ENCODE results near the gene RDH12. TPM values are rescaled to one million over a fixed set of nuclear protein-coding genes. Genes with fewer than 3 reads are reported as not detected.

Gene RDH12
- total RNA-seq, 1 donor from 2014 or later = 1.3 TPM

- Histone ChIP-seq H3K27me3 (peaks cover 7% of the 10 kb centered on the region), H3K27ac (peak overlapping the region; percentile 63), H4K20me1 (ENCODE audit: low read depth) (peaks cover 46% of the 10 kb centered on the region), H2AFZ (replicated peaks) (peak overlapping the region; percentile 81), H3K9ac (peak overlapping the region; percentile 66), H3K9me3 (ENCODE audit: low read depth) (no peaks in the 10 kb centered on the region), H3K4me1 (peaks cover 17% of the 10 kb centered on the region), H3K79me2 (ENCODE audit: low read depth) (peaks cover 55% of the 10 kb centered on the region), H3K4me2 (peak overlapping the region; percentile 89), H3K4me3 (peak overlapping the region; percentile 95), H3F3A (ENCODE audit: low read depth) (no peaks in the 10 kb centered on the region), H3K36me3 (no peaks in the 10 kb centered on the region)
- Mint-ChIP-seq H3K9me3 (no peaks in the 10 kb centered on the region), H3K27ac (peak overlapping the region; percentile 33), H3K4me1 (peaks cover 12% of the 10 kb centered on the region), H3K4me3 (peak overlapping the region; percentile 97), H3K27me3 (ENCODE audit: insufficient read depth, low read depth) (peaks cover 5% of the 10 kb centered on the region), H3K36me3 (peaks cover 18% of the 10 kb centered on the region)
- TF ChIP-seq CTCF (IDR thresholded peaks at IDR 0.05) (no peak), EZH2phosphoT487 (IDR thresholded peaks at IDR 0.05) (no peak), EZH2 (IDR thresholded peaks at IDR 0.05) (no peak)
- DNase-seq (ENCODE audit: low spot score) = peak; percentile 88
Observed at GRCh38 chr14:67694791-67695393, 6.8 kb upstream of the RDH12 start.

GRCh38 chr14:67695394-67695949 lies 6.2 kb upstream of the RDH12 start, which contains the start of gene RDH11:
RDH11 (minus strand) TSS chr14:67695764; CDS start chr14:67695703, 61 bp downstream.
- Mint-ChIP-seq H3K9me3 (no peaks in the 10 kb centered on the region), H3K27ac (peak within 1 kb of the TSS; percentile 50), H3K4me3 (peak within 1 kb of the TSS; percentile 97), H3K27me3 (ENCODE audit: insufficient read depth, low read depth) (peaks cover 5% of the 10 kb centered on the region), H3K36me3 (peaks cover 13% of the 10 kb centered on the region), H3K4me1 (peaks cover 12% of the 10 kb centered on the region)
- Histone ChIP-seq H4K20me1 (ENCODE audit: low read depth) (peaks cover 40% of the 10 kb centered on the region), H3K4me1 (peaks cover 17% of the 10 kb centered on the region), H3K27me3 (peaks cover 7% of the 10 kb centered on the region), H3F3A (ENCODE audit: low read depth) (no peaks in the 10 kb centered on the region), H3K4me2 (peak within 1 kb of the TSS; percentile 89), H3K36me3 (no peaks in the 10 kb centered on the region), H3K4me3 (peak within 1 kb of the TSS; percentile 95), H3K79me2 (ENCODE audit: low read depth) (peaks cover 50% of the 10 kb centered on the region), H3K27ac (peak within 1 kb of the TSS; percentile 63), H3K9ac (peak within 1 kb of the TSS; percentile 66), H2AFZ (replicated peaks) (peak within 1 kb of the TSS; percentile 81), H3K9me3 (ENCODE audit: low read depth) (no peaks in the 10 kb centered on the region)
- TF ChIP-seq EZH2 (IDR thresholded peaks at IDR 0.05) = no peak
- DNase-seq (ENCODE audit: low spot score) = peak; percentile 94

GRCh38 chr14:67697006-67697405 lies 4.7 kb upstream of the RDH12 start:
- H3K9me3 ChIP-seq (ENCODE audit: low read depth) = no peaks in the 10 kb centered on the region
- peaks cover 7% of the 10 kb centered on the region for H3K27me3 ChIP-seq
- H3K79me2 ChIP-seq (ENCODE audit: low read depth) = peaks cover 35% of the 10 kb centered on the region
- Mint-ChIP-seq H3K27me3 (ENCODE audit: insufficient read depth, low read depth) (peaks cover 5% of the 10 kb centered on the region), H3K4me1 (peaks cover 12% of the 10 kb centered on the region), H3K27ac (no peak overlapping the region), H3K36me3 (peaks cover 5% of the 10 kb centered on the region), H3K9me3 (no peaks in the 10 kb centered on the region), H3K4me3 (no peak overlapping the region)
- H3K4me1 ChIP-seq = peaks cover 17% of the 10 kb centered on the region
- no peaks in the 10 kb centered on the region for H3K36me3 ChIP-seq
- no peak overlapping the region for H2AFZ ChIP-seq (replicated peaks)
- TF ChIP-seq EZH2phosphoT487 (IDR thresholded peaks at IDR 0.05) (no peak), CTCF (IDR thresholded peaks at IDR 0.05) (no peak), EZH2 (IDR thresholded peaks at IDR 0.05) (no peak)
- peaks cover 26% of the 10 kb centered on the region for H4K20me1 ChIP-seq (ENCODE audit: low read depth)
- no peak for DNase-seq (ENCODE audit: low spot score)
- no peak overlapping the region for H3K4me2 ChIP-seq
- H3K27ac ChIP-seq = no peak overlapping the region
- H3F3A ChIP-seq (ENCODE audit: low read depth) = no peaks in the 10 kb centered on the region
- H3K9ac ChIP-seq = no peak overlapping the region
- H3K4me3 ChIP-seq = no peak overlapping the region

- Histone ChIP-seq H3F3A (ENCODE audit: low read depth) (no peaks in the 10 kb centered on the region), H3K79me2 (ENCODE audit: low read depth) (peaks cover 24% of the 10 kb centered on the region), H3K27ac (no peak overlapping the region), H3K9me3 (ENCODE audit: low read depth) (no peaks in the 10 kb centered on the region), H3K27me3 (peaks cover 7% of the 10 kb centered on the region), H3K4me3 (no peak overlapping the region), H3K4me2 (no peak overlapping the region), H2AFZ (replicated peaks) (no peak overlapping the region), H4K20me1 (ENCODE audit: low read depth) (peaks cover 15% of the 10 kb centered on the region), H3K36me3 (no peaks in the 10 kb centered on the region), H3K9ac (no peak overlapping the region), H3K4me1 (peaks cover 11% of the 10 kb centered on the region)
- H3K9me3 Mint-ChIP-seq = no peaks in the 10 kb centered on the region
- peaks cover 5% of the 10 kb centered on the region for H3K27me3 Mint-ChIP-seq (ENCODE audit: insufficient read depth, low read depth)
- peaks cover 7% of the 10 kb centered on the region for H3K4me1 Mint-ChIP-seq
- no peak overlapping the region for H3K4me3 Mint-ChIP-seq
- H3K27ac Mint-ChIP-seq = no peak overlapping the region
- TF ChIP-seq EZH2 (IDR thresholded peaks at IDR 0.05) = no peak
- no peak for TF ChIP-seq CTCF (IDR thresholded peaks at IDR 0.05)
- TF ChIP-seq EZH2phosphoT487 (IDR thresholded peaks at IDR 0.05) = no peak
- no peak for DNase-seq (ENCODE audit: low spot score)
- no peaks in the 10 kb centered on the region for H3K36me3 Mint-ChIP-seq
Observed at GRCh38 chr14:67698179-67698578, 3.5 kb upstream of the RDH12 start.

All from neural progenitor cell (in vitro differentiated cells).